PFSK-1 (cell line): Measurements from ENCODE around the gene SLC2A13.
A peak's percentile ranks its signal among the peaks of the same experiment; 100 is the strongest.

Source experiments
- FOXP2 ChIP-seq: optimal IDR thresholded peaks from 2 replicates; pipeline ENCODE3; 2011; ENCODE audit warnings: borderline replicate concordance, control low read depth, inconsistent platforms; ENCODE audit not compliant: insufficient read depth; ENCODE audit errors: extremely low read length, extremely low read depth
- POLR2AphosphoS5 ChIP-seq: IDR thresholded peaks from 2 replicates; pipeline ENCODE4 v1.6.1; 2012; ENCODE audit warnings: low read depth, mild to moderate bottlenecking, control low read depth, low read length, moderate library complexity
- REST ChIP-seq, 2 experiments: IDR thresholded peaks; 2 replicates each; pipeline versions ENCODE4 v1.6.1 to v1.8.0; 2011 to 2012; ENCODE audit warnings: low read depth in 2 of 2, low read length in 2 of 2, control low read depth in 1 of 2, inconsistent platforms in 1 of 2, mild to moderate bottlenecking in 1 of 2, moderate library complexity in 1 of 2; ENCODE audit not compliant: insufficient read depth in 1 of 2
- SIN3A ChIP-seq: IDR thresholded peaks from 2 replicates; pipeline ENCODE4 v1.6.1; 2012; ENCODE audit warnings: mild to moderate bottlenecking, low read length, moderate library complexity, borderline replicate concordance; ENCODE audit not compliant: insufficient read depth
- TAF1 ChIP-seq: IDR thresholded peaks from 2 replicates; pipeline ENCODE4 v1.6.1; 2012; ENCODE audit warnings: low read length, control low read depth, borderline replicate concordance; ENCODE audit not compliant: insufficient read depth

SLC2A13 gene

GRCh38 chr12:40106655-40107054 is 774 bp upstream of the SLC2A13 start:
- TF ChIP-seq FOXP2 (no peak), TAF1 (no peak), SIN3A (no peak), REST (IDR thresholded peaks at IDR 0.05; ENCODE audit: insufficient read depth in 1 of 2, low read depth in 2 of 2, low read length in 2 of 2) (no peak), POLR2AphosphoS5 (no peak)

GRCh38 chr12:40106202-40106533 is 287 bp upstream of the SLC2A13 start:
- TF ChIP-seq TAF1 (no peak), REST (IDR thresholded peaks at IDR 0.05; ENCODE audit: insufficient read depth in 1 of 2, low read depth in 2 of 2, low read length in 2 of 2) (no peak), SIN3A (no peak), POLR2AphosphoS5 (no peak), FOXP2 (no peak)

- TF ChIP-seq TAF1 (no peak), FOXP2 (peak; percentile 54), REST (IDR thresholded peaks at IDR 0.05; ENCODE audit: insufficient read depth in 1 of 2, low read depth in 2 of 2, low read length in 2 of 2) (no peak), POLR2AphosphoS5 (no peak), SIN3A (no peak)
Measured at GRCh38 chr12:40105265-40105514, 691 bp downstream of the SLC2A13 start.

GRCh38 chr12:40104461-40105264 is 1.2 kb downstream of the SLC2A13 start:
- TF ChIP-seq FOXP2, result no peak
- peak; percentile 58; the same call in 1 of the 2 replicates for TF ChIP-seq SIN3A

GRCh38 chr12:40103043-40103442 is 2.8 kb downstream of the SLC2A13 start:
- TF ChIP-seq TAF1 (no peak), POLR2AphosphoS5 (no peak), FOXP2 (no peak), REST (IDR thresholded peaks at IDR 0.05; ENCODE audit: insufficient read depth in 1 of 2, low read depth in 2 of 2, low read length in 2 of 2) (no peak), SIN3A (no peak)

- TF ChIP-seq REST (IDR thresholded peaks at IDR 0.05; ENCODE audit: insufficient read depth in 1 of 2, low read depth in 2 of 2, low read length in 2 of 2) (no peak), FOXP2 (no peak), TAF1 (no peak), SIN3A (no peak), POLR2AphosphoS5 (no peak)
Measured at GRCh38 chr12:40101747-40102146, 4.1 kb downstream of the SLC2A13 start.
